Mesendoderm (in vitro differentiated cells): ENCODE data around the gene ATN1.
A peak's percentile ranks its signal among the peaks of the same experiment; 100 is the strongest.

Source experiments
- DNase-seq: peaks from one replicate; pipeline ENCODE4 v3.0.0; 2013
- H2AK5ac ChIP-seq: 2 replicates; pipeline ENCODE4 v1.6.1; 2013; ENCODE audit warnings: low read length, inconsistent platforms
- H2BK120ac ChIP-seq: 2 replicates; pipeline ENCODE4 v1.6.1; 2013; ENCODE audit warnings: low read depth, mild to moderate bottlenecking, low read length, moderate library complexity, mixed read lengths
- H2BK15ac ChIP-seq: replicated peaks from 2 replicates; pipeline ENCODE4 v1.6.1; 2013; ENCODE audit warnings: low read depth, mild to moderate bottlenecking, moderate library complexity
- H2BK5ac ChIP-seq: 2 replicates; pipeline ENCODE4 v1.6.1; 2013; ENCODE audit warnings: low read length, inconsistent platforms
- H3K18ac ChIP-seq: 2 replicates; pipeline ENCODE4 v1.6.1; 2013; ENCODE audit warnings: mild to moderate bottlenecking, low read length, mixed read lengths
- H3K23ac ChIP-seq: one replicate; pipeline ENCODE4 v1.6.1; 2013; ENCODE audit warnings: low read length
- H3K27ac ChIP-seq: 2 replicates; pipeline ENCODE4 v1.5.1; 2013; ENCODE audit warnings: low read depth, mild to moderate bottlenecking, inconsistent platforms, low read length, moderate library complexity
- H3K27me3 ChIP-seq: 2 replicates; pipeline ENCODE4 v1.6.1; 2013; ENCODE audit warnings: low read length, control low read depth, mild to moderate bottlenecking, inconsistent platforms; ENCODE audit not compliant: insufficient read depth, poor library complexity
- H3K36me3 ChIP-seq: 2 replicates; pipeline ENCODE4 v1.6.1; 2013; ENCODE audit warnings: low read length, inconsistent platforms; ENCODE audit not compliant: control insufficient read depth, insufficient read depth
- H3K4ac ChIP-seq: one replicate; pipeline ENCODE4 v1.6.1; 2013; ENCODE audit warnings: low read depth, mild to moderate bottlenecking, low read length, moderate library complexity
- H3K4me1 ChIP-seq: 2 replicates; pipeline ENCODE4 v1.6.1; 2013; ENCODE audit warnings: low read depth, low read length, inconsistent platforms; ENCODE audit not compliant: control insufficient read depth
- H3K4me2 ChIP-seq: 2 replicates; pipeline ENCODE4 v1.6.1; 2013; ENCODE audit warnings: low read length
- H3K4me3 ChIP-seq: 2 replicates; pipeline ENCODE4 v1.5.1; 2013; ENCODE audit warnings: mild to moderate bottlenecking, low read length
- H3K56ac ChIP-seq: one replicate; pipeline ENCODE4 v1.6.1; 2013; ENCODE audit warnings: low read length
- H3K79me1 ChIP-seq: 2 replicates; pipeline ENCODE4 v1.6.1; 2013; ENCODE audit warnings: low read length, inconsistent platforms
- H3K79me2 ChIP-seq: 2 replicates; pipeline ENCODE4 v1.6.1; 2013; ENCODE audit warnings: mild to moderate bottlenecking, low read length; ENCODE audit not compliant: control insufficient read depth, insufficient read depth
- H3K9ac ChIP-seq: 2 replicates; pipeline ENCODE4 v1.6.1; 2013; ENCODE audit warnings: low read length, inconsistent platforms
- H4K5ac ChIP-seq: one replicate; pipeline ENCODE4 v1.6.1; 2013; ENCODE audit warnings: low read length
- H4K8ac ChIP-seq: one replicate; pipeline ENCODE4 v1.6.1; 2013; ENCODE audit warnings: low read depth, mild to moderate bottlenecking, control low read depth, low read length, moderate library complexity
- whole genome bisulfite sequencing: extraction: QIAGEN DNeasy Blood & Tissue Kit; methylation state at CpG from one replicate; pipeline ENCODE4 v1.1.7; 2013; ENCODE audit warnings: low lambda C conversion rate, missing lambda C conversion rate; ENCODE audit not compliant: insufficient coverage; ENCODE audit errors: extremely low coverage; 5-methylcytosine and 5-hydroxymethylcytosine counted together

The ATN1 gene

GRCh38 chr12:6925540-6926279 is 2.0 kb upstream of the ATN1 start:
- Histone ChIP-seq H3K4me1 (peaks cover 19% of the 10 kb centered on the region), H3K79me2 (peaks cover 21% of the 10 kb centered on the region), H3K36me3 (no peaks in the 10 kb centered on the region), H4K8ac (no peak overlapping the region), H3K56ac (peak overlapping the region; percentile 96), H3K27ac (peak overlapping the region; percentile 94), H3K9ac (peak overlapping the region; percentile 92), H2BK120ac (no peak overlapping the region), H2BK5ac (peak overlapping the region; percentile 89), H2BK15ac (no peak overlapping the region), H3K18ac (peak overlapping the region; percentile 19), H3K27me3 (no peaks in the 10 kb centered on the region), H3K4ac (peak overlapping the region; percentile 44), H3K23ac (peak overlapping the region; percentile 97), H3K4me2 (peak overlapping the region; percentile 79), H3K4me3 (peak overlapping the region; percentile 32), H2AK5ac (peak overlapping the region; percentile 91), H3K79me1 (peaks cover 4% of the 10 kb centered on the region), H4K5ac (no peak overlapping the region)
- no CpG with 5 or more reads among the region's 8 CpGs for WGBS
- DNase-seq = peak; percentile 96

GRCh38 chr12:6928022-6928702 is 403 bp downstream of the ATN1 start:
- peak overlapping the region; percentile 57 for H3K27ac ChIP-seq
- H2AK5ac ChIP-seq = peak overlapping the region; percentile 22
- DNase-seq = no peak
- H3K56ac ChIP-seq = peak overlapping the region; percentile 98
- peak overlapping the region; percentile 98 for H3K4me2 ChIP-seq
- H4K5ac ChIP-seq = no peak overlapping the region
- peak overlapping the region; percentile 100 for H3K4ac ChIP-seq
- H2BK120ac ChIP-seq = peak overlapping the region; percentile 99
- peaks cover 12% of the 10 kb centered on the region for H3K79me1 ChIP-seq
- H3K23ac ChIP-seq = no peak overlapping the region
- WGBS = no CpG with 5 or more reads among the region's 79 CpGs
- no peak overlapping the region for H2BK15ac ChIP-seq
- H3K79me2 ChIP-seq = peaks cover 38% of the 10 kb centered on the region
- peak overlapping the region; percentile 54 for H2BK5ac ChIP-seq
- H4K8ac ChIP-seq = peak overlapping the region; percentile 90
- H3K4me1 ChIP-seq = peaks cover 19% of the 10 kb centered on the region
- peak overlapping the region; percentile 95 for H3K4me3 ChIP-seq
- H3K9ac ChIP-seq = peak overlapping the region; percentile 96
- peaks cover 3% of the 10 kb centered on the region for H3K36me3 ChIP-seq
- no peaks in the 10 kb centered on the region for H3K27me3 ChIP-seq
- peak overlapping the region; percentile 99 for H3K18ac ChIP-seq

- H2BK120ac ChIP-seq = peak overlapping the region; percentile 99
- no CpG with 5 or more reads among the region's 19 CpGs for WGBS
- peak overlapping the region; percentile 96 for H3K9ac ChIP-seq
- H3K4me2 ChIP-seq = peak overlapping the region; percentile 98
- H3K18ac ChIP-seq = peak overlapping the region; percentile 99
- H3K27me3 ChIP-seq = no peaks in the 10 kb centered on the region
- no peak overlapping the region for H4K5ac ChIP-seq
- peak; percentile 23 for DNase-seq
- peak overlapping the region; percentile 53 for H3K27ac ChIP-seq
- peak overlapping the region; percentile 98 for H3K56ac ChIP-seq
- peak overlapping the region; percentile 100 for H3K4ac ChIP-seq
- peaks cover 3% of the 10 kb centered on the region for H3K36me3 ChIP-seq
- peak overlapping the region; percentile 95 for H3K4me3 ChIP-seq
- peak overlapping the region; percentile 61 for H2AK5ac ChIP-seq
- peak overlapping the region; percentile 68 for H3K23ac ChIP-seq
- H3K79me2 ChIP-seq = peaks cover 41% of the 10 kb centered on the region
- H2BK5ac ChIP-seq = peak overlapping the region; percentile 54
- H4K8ac ChIP-seq = no peak overlapping the region
- peaks cover 19% of the 10 kb centered on the region for H3K4me1 ChIP-seq
- no peak overlapping the region for H2BK15ac ChIP-seq
- H3K79me1 ChIP-seq = peaks cover 15% of the 10 kb centered on the region
Observed at GRCh38 chr12:6928703-6929407, 1.1 kb downstream of the ATN1 start.

GRCh38 chr12:6929466-6930452 is 2.0 kb downstream of the ATN1 start:
- H3K56ac ChIP-seq = peak overlapping the region; percentile 98
- H4K8ac ChIP-seq = no peak overlapping the region
- DNase-seq = peak; percentile 28
- no peak overlapping the region for H2BK15ac ChIP-seq
- no peak overlapping the region for H3K4ac ChIP-seq
- H3K79me1 ChIP-seq = peaks cover 17% of the 10 kb centered on the region
- H3K4me1 ChIP-seq = peaks cover 15% of the 10 kb centered on the region
- peak overlapping the region; percentile 98 for H3K4me2 ChIP-seq
- H2BK120ac ChIP-seq = no peak overlapping the region
- H3K36me3 ChIP-seq = peaks cover 7% of the 10 kb centered on the region
- peak overlapping the region; percentile 95 for H3K4me3 ChIP-seq
- no CpG with 5 or more reads among the region's 7 CpGs for WGBS
- H2BK5ac ChIP-seq = peak overlapping the region; percentile 12
- peak overlapping the region; percentile 96 for H3K9ac ChIP-seq
- H3K27ac ChIP-seq = no peak overlapping the region
- H2AK5ac ChIP-seq = peak overlapping the region; percentile 61
- H3K27me3 ChIP-seq = no peaks in the 10 kb centered on the region
- no peak overlapping the region for H3K18ac ChIP-seq
- H3K23ac ChIP-seq = peak overlapping the region; percentile 68
- H4K5ac ChIP-seq = no peak overlapping the region
- peaks cover 42% of the 10 kb centered on the region for H3K79me2 ChIP-seq

GRCh38 chr12:6932766-6933165 is 5.0 kb downstream of the ATN1 start:
- Histone ChIP-seq H3K9ac (no peak overlapping the region), H3K27me3 (no peaks in the 10 kb centered on the region), H4K8ac (no peak overlapping the region), H3K27ac (no peak overlapping the region), H3K79me1 (peaks cover 17% of the 10 kb centered on the region), H3K36me3 (peaks cover 17% of the 10 kb centered on the region), H2BK15ac (no peak overlapping the region), H3K23ac (no peak overlapping the region), H3K56ac (no peak overlapping the region), H3K4me2 (no peak overlapping the region), H3K4me3 (no peak overlapping the region), H3K79me2 (peaks cover 42% of the 10 kb centered on the region), H3K4ac (no peak overlapping the region), H4K5ac (no peak overlapping the region), H3K4me1 (peaks cover 6% of the 10 kb centered on the region), H3K18ac (no peak overlapping the region), H2BK5ac (no peak overlapping the region), H2AK5ac (no peak overlapping the region), H2BK120ac (no peak overlapping the region)
- DNase-seq = no peak
- WGBS = no CpG with 5 or more reads among the region's 1 CpG
